Osteocyte (in vitro differentiated cells): ENCODE results near the gene MEIS3. TPM values are rescaled to one million over a fixed set of nuclear protein-coding genes. Genes with fewer than 3 reads are reported as not detected.
"Not testable (repeated sequence)": the region's sequence is repeated elsewhere in the genome, so short reads cannot be mapped to it uniquely, and the experiment has no call there.

Experiments
- DNase-seq: peaks from one replicate; pipeline ENCODE4 v3.0.0; 2021; ENCODE audit warnings: mixed read lengths; ENCODE audit not compliant: unreplicated experiment; ENCODE audit errors: extremely low spot score
- H3K27ac Mint-ChIP-seq: one replicate; pipeline ENCODE4 v1.8.0; 2021; ENCODE audit warnings: mild to moderate bottlenecking, mixed read lengths; ENCODE audit not compliant: unreplicated experiment
- H3K27me3 Mint-ChIP-seq: one replicate; pipeline ENCODE4 v1.8.0; 2021; ENCODE audit warnings: mixed read lengths; ENCODE audit not compliant: unreplicated experiment
- H3K36me3 Mint-ChIP-seq: one replicate; pipeline ENCODE4 v1.8.0; 2021; ENCODE audit warnings: mixed read lengths; ENCODE audit not compliant: unreplicated experiment
- H3K4me1 Mint-ChIP-seq: one replicate; pipeline ENCODE4 v1.8.0; 2021; ENCODE audit warnings: mixed read lengths; ENCODE audit not compliant: unreplicated experiment
- H3K4me3 Mint-ChIP-seq: one replicate; pipeline ENCODE4 v1.8.0; 2021; ENCODE audit warnings: mild to moderate bottlenecking, moderate library complexity, mixed read lengths; ENCODE audit not compliant: unreplicated experiment
- H3K9me3 Mint-ChIP-seq: one replicate; pipeline ENCODE4 v1.8.0; 2021; ENCODE audit warnings: mixed read lengths; ENCODE audit not compliant: unreplicated experiment
- CTCF ChIP-seq: fragments of 200-600 bp; sonication (generic); IDR thresholded peaks from 2 replicates; pipeline ENCODE4 v1.5.0; 2021; ENCODE audit warnings: antibody characterized with exemption, mild to moderate bottlenecking, moderate library complexity
- total RNA-seq: library from RNA; stranded (reverse); gene quantifications from 2 replicates; pipeline ENCODE4 v1.2.1, GENCODE V29; 2021

Gene MEIS3
- total RNA-seq, 1 donor from 2014 or later: 99.0 TPM

- DNase-seq: no peak
- peaks cover 6% of the 10 kb centered on the region for H3K27me3 Mint-ChIP-seq
- H3K9me3 Mint-ChIP-seq: no peaks in the 10 kb centered on the region
- H3K27ac Mint-ChIP-seq: no peak overlapping the region
- no peaks in the 10 kb centered on the region for H3K4me1 Mint-ChIP-seq
- TF ChIP-seq CTCF: no peak
- H3K36me3 Mint-ChIP-seq: no peaks in the 10 kb centered on the region
- H3K4me3 Mint-ChIP-seq: no peak overlapping the region
Measured at GRCh38 chr19:47398707-47399597, 20.4 kb downstream of the MEIS3 start.

DNA sequence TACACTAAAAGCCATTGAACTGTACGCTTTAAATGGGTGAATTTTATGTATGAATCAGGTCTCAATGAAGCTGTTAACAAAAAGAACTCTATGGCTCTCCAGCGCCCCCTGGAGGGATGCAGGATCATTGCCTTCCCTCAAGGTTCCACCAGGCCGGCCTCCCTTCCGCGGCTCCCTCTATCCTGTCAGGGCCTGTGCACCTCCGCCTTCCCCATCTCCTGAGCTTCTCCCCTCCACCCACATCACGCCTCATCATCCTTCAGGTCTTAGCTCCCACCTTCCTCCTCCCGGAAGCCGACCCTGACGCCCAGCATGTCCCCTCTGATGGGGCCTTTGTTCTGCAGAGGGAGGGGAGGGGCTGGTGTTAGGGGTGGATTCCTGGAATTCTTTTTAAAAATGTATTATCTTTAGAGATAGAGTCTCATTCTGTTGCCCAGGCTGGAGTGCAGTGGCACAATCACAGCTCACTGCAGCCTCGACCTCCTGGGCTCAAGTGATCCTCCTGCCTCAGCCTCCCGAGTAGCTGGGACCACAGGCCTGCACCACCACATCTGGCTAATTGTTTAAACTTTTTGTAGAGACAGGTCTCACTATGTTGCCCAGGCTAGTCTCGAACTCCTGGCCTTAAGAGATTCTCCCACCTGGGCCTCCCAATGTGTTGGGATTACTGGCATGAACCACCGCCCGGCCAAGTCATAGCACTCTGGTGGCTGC, 27.7 kb downstream of the MEIS3 start:
- no peak overlapping the region for H3K27ac Mint-ChIP-seq

DNA sequence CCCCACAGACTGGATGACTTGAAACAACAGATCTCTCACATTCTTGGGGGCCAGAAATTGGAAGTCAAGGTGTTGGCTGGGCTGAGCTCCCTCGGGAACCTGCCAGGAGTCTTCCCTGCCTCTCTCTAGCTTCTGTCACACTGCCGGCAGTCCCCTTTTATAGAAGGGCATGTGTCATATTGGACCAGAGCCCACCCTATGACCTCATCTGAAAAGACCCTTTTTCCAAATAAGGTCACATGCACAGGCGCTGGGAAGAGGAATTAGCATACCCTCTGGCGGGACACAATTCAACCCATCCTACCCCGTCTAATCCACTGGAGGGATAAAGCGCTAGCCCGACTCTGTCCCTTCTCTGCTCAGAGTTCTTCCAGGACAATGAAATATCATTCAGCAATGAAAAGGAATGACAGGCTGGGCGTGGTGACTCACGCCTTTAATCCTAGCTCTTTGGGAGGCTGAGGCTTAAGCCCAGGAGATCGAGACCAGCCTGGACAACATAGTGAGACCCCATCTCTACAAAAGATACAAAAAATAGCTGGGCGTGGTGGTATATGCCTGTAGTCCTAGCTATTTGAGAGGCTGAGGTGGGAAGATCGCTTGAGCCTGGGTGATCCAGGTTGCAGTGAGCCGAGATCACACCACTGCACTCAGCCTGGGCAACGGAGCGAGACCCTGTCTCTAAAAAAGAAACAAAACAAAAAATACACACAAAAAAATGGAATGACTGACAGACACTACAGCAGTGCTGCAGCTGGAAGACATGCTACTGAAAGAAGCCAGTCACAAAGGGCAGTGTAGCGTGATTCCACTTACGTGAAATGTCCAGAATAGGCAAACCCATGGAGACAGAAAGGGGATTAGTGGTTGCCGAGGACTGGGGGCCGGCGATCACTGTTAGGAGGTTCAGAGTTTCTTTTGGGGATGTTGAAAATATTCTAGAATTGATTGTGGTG, 28.5 kb downstream of the MEIS3 start:
- Mint-ChIP-seq H3K27me3 (peaks cover 8% of the 10 kb centered on the region), H3K27ac (no peak overlapping the region), H3K36me3 (no peaks in the 10 kb centered on the region), H3K4me3 (no peak overlapping the region), H3K9me3 (no peaks in the 10 kb centered on the region), H3K4me1 (peaks cover 4% of the 10 kb centered on the region)
- DNase-seq: no peak
- TF ChIP-seq CTCF: no peak

More for the DNA sequence above, 27.7 kb downstream of the MEIS3 start:
- Mint-ChIP-seq H3K27me3 (peaks cover 10% of the 10 kb centered on the region), H3K4me1 (peaks cover 4% of the 10 kb centered on the region), H3K4me3 (no peak overlapping the region), H3K36me3 (no peaks in the 10 kb centered on the region), H3K9me3 (no peaks in the 10 kb centered on the region)
- DNase-seq: peak; percentile 92
- peak; percentile 92 for TF ChIP-seq CTCF

GRCh38 chr19:47389150-47389556, 30.2 kb downstream of the MEIS3 start:
- H3K9me3 Mint-ChIP-seq: no peaks in the 10 kb centered on the region
- no peak overlapping the region for H3K27ac Mint-ChIP-seq
- no peak for TF ChIP-seq CTCF
- no peak overlapping the region for H3K4me3 Mint-ChIP-seq
- H3K27me3 Mint-ChIP-seq: peaks cover 6% of the 10 kb centered on the region
- no peak for DNase-seq
- H3K36me3 Mint-ChIP-seq: no peaks in the 10 kb centered on the region
- peaks cover 4% of the 10 kb centered on the region for H3K4me1 Mint-ChIP-seq

- H3K4me1 Mint-ChIP-seq, H3K4me3 Mint-ChIP-seq, DNase-seq, H3K9me3 Mint-ChIP-seq, H3K36me3 Mint-ChIP-seq, H3K27ac Mint-ChIP-seq, H3K27me3 Mint-ChIP-seq: not testable (repeated sequence)
Measured at GRCh38 chr19:47388721-47389120, 30.6 kb downstream of the MEIS3 start.

- not testable (repeated sequence) for H3K4me3 Mint-ChIP-seq, H3K27me3 Mint-ChIP-seq, H3K9me3 Mint-ChIP-seq, H3K4me1 Mint-ChIP-seq, H3K27ac Mint-ChIP-seq, DNase-seq, H3K36me3 Mint-ChIP-seq
Measured at GRCh38 chr19:47387623-47388022, 31.7 kb downstream of the MEIS3 start.

DNA sequence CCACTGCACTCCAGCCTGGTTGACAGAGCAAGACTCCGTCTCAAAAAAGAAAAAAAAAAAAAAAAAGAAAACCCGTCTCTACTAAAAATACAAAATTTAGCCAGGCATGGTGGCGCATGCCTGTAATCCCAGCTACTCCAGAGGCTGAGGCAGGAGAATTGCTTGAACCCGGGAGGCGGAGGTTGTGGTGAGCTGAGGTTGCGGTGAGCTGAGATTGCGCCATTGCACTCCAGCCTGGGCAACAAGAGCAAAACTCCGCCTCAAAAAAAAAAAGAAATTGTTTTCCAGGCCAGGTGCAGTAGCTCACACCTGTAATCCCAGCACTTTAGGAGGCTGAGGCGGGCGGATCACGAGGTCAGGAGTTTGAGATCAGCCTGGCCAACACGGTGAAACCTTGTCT, 32.7 kb downstream of the MEIS3 start:
- DNase-seq, H3K9me3 Mint-ChIP-seq, H3K27me3 Mint-ChIP-seq, H3K36me3 Mint-ChIP-seq, H3K27ac Mint-ChIP-seq, H3K4me1 Mint-ChIP-seq, H3K4me3 Mint-ChIP-seq: not testable (repeated sequence)
